ENCODE results near the gene NRIP1.
"Not testable (repeated sequence)": the region's sequence is repeated elsewhere in the genome, so short reads cannot be mapped to it uniquely, and the experiment has no call there.

The NRIP1 gene

GRCh38 chr21:14975136-14975919 lies 89.5 kb downstream of the NRIP1 start:
- DNase-seq, result no peak

- DNase-seq, result no peak
Measured at GRCh38 chr21:14972678-14973077, 92.1 kb downstream of the NRIP1 start.

DNA sequence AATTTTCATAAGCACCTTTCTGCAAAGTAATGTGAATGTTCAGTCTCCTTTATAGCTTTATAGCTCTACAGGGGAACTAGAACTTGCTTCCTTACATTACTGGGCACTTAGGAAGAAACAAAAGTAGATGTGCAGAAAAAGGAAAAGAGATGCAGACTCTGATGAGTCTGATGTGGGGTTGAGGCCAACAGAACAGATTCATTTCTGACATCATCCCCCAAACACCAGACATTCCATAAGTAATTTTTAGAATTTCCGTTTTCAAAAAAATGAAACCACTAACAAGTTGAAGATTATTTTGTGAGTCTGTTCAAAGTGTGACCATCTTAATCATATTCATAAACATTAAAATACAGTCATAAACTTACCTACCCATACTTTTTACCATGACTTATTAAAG lies 96.0 kb downstream of the NRIP1 start:
- no peak for DNase-seq

GRCh38 chr21:14968029-14968428 lies 96.8 kb downstream of the NRIP1 start:
- DNase-seq, result no peak

- no peak for DNase-seq
Measured at GRCh38 chr21:14964621-14965020, 100.2 kb downstream of the NRIP1 start.

- DNase-seq, result no peak
Measured at GRCh38 chr21:14962217-14962616, 102.6 kb downstream of the NRIP1 start.

DNA sequence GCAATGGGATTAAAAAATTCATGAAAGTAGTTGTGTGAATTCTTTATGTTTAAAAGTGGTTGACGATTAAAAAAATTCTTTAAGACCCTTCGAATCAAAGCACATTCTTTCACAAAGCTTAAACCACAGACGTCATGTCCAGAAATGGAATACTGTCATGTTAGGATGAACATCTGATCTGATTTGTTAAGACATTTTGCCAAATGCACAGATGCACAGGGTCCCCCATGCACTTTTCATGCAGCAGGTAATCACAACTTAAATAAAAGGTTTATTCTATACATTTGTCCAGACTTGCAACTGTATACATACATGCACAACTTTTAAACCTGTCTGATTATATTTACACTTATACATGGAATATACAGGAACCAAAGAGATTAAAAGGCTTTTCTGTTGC lies 103.3 kb downstream of the NRIP1 start:
- no peak for DNase-seq

GRCh38 chr21:14959343-14959742 lies 105.5 kb downstream of the NRIP1 start:
- DNase-seq, result no peak

GRCh38 chr21:14957836-14958235 lies 107.0 kb downstream of the NRIP1 start:
- DNase-seq, result no peak

DNA sequence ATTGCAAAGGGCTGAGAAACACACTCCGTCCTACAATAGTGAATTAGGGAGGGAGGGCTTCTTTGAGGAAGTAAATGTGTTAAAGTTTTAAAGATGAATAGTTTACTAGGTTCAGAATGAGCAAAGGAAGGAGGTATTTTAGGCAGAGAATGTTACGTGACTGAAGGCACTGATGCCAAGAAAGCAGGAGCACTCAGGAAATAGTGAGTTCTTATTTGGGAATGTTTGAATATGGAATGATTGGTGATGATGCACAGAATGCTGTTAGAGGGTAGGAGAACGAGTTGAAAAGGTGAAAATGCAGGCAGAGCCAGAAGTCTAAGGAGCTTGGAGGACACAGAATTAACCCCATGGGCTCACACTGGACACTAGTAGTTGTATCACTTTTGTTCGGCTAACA lies 108.0 kb downstream of the NRIP1 start:
- DNase-seq, result no peak

GRCh38 chr21:14955936-14956520 lies 108.8 kb downstream of the NRIP1 start:
- DNase-seq, result no peak

GRCh38 chr21:14952916-14953315 lies 111.9 kb downstream of the NRIP1 start:
- DNase-seq, result no peak

DNA sequence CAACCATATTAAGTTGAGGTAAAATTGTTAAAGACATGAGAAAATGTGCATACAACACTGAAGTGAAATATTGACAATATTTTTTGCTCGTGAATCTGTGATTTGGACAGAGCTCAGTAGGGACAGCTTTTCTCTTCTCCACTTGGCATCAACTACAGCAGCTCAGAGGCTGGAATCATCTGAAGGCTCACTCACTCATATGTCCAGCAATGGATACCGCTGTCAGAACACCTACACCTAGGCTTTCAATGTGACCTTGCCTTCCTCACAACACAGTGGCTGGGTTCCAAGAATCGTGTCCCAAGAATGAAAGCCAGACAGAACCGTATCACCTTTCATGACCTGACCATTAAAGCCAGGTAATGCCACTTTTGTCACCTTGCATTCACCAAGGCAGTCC lies 115.2 kb downstream of the NRIP1 start:
- DNase-seq, result no peak

DNA sequence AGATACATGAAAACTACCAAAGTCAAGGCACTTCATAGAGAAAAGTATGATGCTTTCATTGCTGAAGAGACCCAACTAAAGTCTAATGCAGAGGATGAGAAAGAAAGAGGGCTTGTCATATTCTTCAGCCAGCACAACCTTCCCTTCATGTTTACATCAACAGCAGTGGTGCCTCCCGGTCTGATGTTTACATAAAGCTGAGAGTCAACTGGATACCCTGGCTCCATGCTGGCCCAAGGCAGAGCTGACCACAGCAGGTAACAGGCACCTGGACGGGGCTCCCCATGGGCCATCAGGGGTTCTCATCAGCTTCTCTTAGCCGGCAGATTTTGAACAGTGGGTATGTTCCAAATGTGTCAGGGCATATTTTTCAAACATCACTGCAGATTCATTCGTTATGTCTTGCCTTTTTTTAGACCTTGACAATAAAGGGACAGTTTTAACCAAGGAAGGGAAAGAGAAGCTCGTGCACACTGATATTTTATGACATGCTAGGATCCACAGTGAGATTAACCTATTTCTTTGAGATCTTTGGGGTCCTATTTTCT lies 117.1 kb downstream of the NRIP1 start:
- DNase-seq, result no peak

GRCh38 chr21:14945176-14945575 lies 119.6 kb downstream of the NRIP1 start:
- DNase-seq, result no peak

DNA sequence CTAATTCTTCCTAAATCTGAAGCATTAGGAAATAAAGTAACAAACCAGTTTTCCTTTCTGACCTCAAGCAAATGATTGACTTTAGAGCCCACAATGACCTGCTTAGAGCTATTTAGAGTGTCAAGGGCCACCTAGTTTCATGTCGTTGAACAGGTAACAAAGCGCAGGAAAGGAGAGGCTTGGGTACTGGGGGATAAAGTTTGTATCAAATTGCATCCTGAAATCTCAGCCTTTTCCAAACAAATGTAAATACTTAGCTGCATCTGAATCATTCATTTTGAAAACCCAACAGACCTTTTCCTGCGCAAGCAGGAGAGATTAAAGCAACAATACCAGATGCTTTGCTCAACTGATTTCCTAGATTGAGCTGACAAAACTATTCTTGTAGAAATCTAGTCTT lies 121.2 kb downstream of the NRIP1 start:
- no peak for DNase-seq

DNA sequence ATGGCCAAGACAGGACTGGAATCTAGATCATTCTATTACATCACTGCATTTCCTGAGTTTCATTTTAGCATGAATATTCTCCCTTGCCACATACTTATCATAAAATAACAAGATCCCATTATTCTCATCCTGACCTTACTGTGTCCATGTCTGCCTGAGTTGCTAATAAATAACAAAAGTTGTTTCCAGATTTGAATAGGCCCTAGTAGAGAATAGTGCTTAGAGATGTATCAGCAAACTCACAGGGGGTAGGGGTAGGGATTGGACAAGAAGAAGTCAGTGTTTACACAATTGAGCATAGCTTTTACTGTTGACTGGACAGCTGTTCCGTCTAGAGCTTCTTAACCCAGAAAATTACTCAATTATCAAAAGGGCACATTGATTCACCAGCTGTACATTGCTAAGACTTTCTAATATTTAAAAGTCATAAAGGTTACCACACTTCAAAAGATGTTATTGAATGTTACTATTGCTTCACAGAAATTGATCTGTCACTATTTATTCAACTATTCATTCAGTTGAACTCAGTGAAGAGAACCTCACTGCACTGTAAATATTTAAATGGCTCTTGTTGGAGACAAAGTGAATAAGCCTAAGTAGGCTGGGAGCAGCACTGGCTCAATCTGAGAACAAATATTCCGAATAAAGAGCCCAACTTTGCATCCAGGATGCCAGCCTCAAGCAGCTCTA lies 121.9 kb downstream of the NRIP1 start:
- no peak for DNase-seq

DNA sequence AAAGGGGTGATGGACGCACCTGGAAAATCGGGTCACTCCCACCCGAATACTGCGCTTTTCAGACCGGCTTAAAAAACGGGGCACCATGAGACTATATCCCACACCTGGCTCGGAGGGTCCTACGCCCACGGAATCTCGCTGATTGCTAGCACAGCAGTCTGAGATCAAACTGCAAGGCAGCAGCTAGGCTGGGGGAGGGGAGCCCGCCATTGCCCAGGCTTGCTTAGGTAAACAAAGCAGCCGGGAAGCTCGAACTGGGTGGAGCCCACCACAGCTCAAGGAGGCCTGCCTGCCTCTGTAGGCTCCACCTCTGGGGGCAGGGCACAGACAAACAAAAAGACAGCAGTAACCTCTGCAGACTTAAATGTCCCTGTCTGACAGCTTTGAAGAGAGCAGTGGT lies 137.5 kb downstream of the NRIP1 start:
- not testable (repeated sequence) for DNase-seq

GRCh38 chr21:14926186-14926585 lies 138.6 kb downstream of the NRIP1 start:
- DNase-seq, result no peak

DNA sequence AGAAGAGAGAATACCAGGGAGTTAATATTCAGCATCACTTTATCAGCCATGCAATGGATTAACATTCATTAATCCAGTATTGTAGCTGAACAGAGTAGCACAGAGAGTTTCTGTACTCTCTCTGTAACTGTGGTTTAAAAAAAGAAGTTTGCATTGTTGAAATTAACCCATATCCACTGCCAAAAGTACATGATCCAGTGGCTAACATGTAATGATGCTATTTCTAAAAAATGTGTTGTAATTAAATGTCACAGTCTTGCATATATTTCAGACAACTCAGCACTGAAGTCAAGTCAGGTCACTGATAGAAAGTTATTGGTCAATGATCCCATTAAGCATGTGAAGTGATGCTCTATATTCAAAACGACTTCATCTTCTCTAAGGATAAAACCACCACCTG lies 141.3 kb downstream of the NRIP1 start:
- DNase-seq, result no peak

DNA sequence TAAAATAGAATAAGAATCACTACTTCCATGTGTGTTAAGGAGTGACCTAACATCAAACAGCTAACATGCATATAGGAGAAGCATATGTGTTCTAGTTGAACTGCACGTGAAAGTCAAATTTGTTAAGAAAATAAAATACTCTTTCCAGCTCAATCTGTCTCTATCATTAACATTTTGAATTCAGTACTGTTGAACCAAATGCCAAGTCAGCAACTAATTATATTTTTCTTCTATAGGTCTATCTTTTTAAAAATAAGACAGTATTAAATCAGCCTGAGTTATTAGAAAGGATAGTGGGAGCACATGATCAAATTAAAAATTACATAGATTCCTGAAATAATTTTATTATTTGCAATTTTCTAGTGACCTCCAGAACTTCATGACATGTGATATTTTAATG lies 141.8 kb downstream of the NRIP1 start:
- no peak for DNase-seq

DNA sequence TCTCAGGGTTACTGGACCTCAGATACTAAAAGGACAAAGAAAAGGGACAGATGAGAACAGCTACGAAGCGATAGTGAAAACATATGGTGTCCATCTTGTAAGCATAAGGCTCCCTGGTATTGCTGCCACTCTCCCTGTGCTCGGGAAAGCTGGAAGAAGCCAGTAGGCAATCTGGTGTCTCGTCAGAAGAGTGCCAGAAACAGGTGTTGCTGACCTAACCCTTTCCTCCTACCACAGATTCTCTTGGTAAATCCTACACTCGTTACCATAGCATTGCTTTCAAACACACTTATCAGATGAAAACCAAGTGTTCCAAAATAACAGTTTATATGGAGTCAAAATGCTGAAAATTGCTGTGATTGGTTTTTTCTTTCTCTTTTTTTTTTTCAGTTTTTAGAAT lies 146.3 kb downstream of the NRIP1 start:
- DNase-seq, result no peak

- DNase-seq, result no peak
Measured at GRCh38 chr21:14917762-14918161, 147.0 kb downstream of the NRIP1 start.

- no peak for DNase-seq
Measured at GRCh38 chr21:14916676-14917141, 148.1 kb downstream of the NRIP1 start.

Data from NCI-H2081 (cell line).